GM23338 (cell line): ENCODE measurements around the gene SMARCE1.

Experiments used
- CREB1 ChIP-seq: fragments of 250-450 bp; sonication (Bioruptor Pico); IDR thresholded peaks from 2 replicates; pipeline ENCODE4 v1.5.0; 2020; ENCODE audit warnings: low read depth, mild to moderate bottlenecking, moderate library complexity
- CTCF ChIP-seq, 2 experiments: fragments of 200-600 bp in 1 of 2; sonication (generic) in 1 of 2; conservative IDR thresholded peaks; 2 replicates each; pipeline versions ENCODE4 v1.5.1 to v1.6.1; 2016 to 2017; ENCODE audit warnings: antibody characterized with exemption in 2 of 2, low read depth in 2 of 2, mild to moderate bottlenecking in 2 of 2, moderate library complexity in 1 of 2
- ETS1 ChIP-seq: IDR thresholded peaks from 2 replicates; pipeline ENCODE4 v1.6.1; 2016; ENCODE audit warnings: antibody characterized with exemption
- EZH2 ChIP-seq: fragments of 200-600 bp; sonication (generic); IDR thresholded peaks from one replicate; pipeline ENCODE4 v1.8.0; 2017; ENCODE audit warnings: antibody characterized with exemption, mild to moderate bottlenecking, low read depth; ENCODE audit not compliant: unreplicated experiment
- EZH2phosphoT487 ChIP-seq: fragments of 200-600 bp; sonication (generic); IDR thresholded peaks from one replicate; pipeline ENCODE4 v1.8.1; 2018; ENCODE audit warnings: antibody characterized with exemption; ENCODE audit not compliant: unreplicated experiment
- JUNB ChIP-seq: IDR thresholded peaks from one replicate; pipeline ENCODE4 v1.6.1; 2016; ENCODE audit warnings: antibody characterized with exemption; ENCODE audit not compliant: unreplicated experiment
- NANOG ChIP-seq: IDR thresholded peaks from 2 replicates; pipeline ENCODE4 v1.6.1; 2016; ENCODE audit warnings: antibody characterized with exemption, borderline replicate concordance
- POLR2AphosphoS5 ChIP-seq: IDR thresholded peaks from 2 replicates; pipeline ENCODE4 v1.6.1; 2016; ENCODE audit warnings: antibody characterized with exemption, low read depth
- STAT1 ChIP-seq: IDR thresholded peaks from one replicate; pipeline ENCODE4 v1.6.1; 2016; ENCODE audit warnings: antibody characterized with exemption; ENCODE audit not compliant: unreplicated experiment
- ZNF114 ChIP-seq: fragments of 250-450 bp; sonication (Bioruptor Pico); IDR thresholded peaks from 2 replicates; pipeline ENCODE4 v1.5.0; 2020; ENCODE audit warnings: mild to moderate bottlenecking, moderate library complexity
- ZNF331 ChIP-seq: fragments of 250-450 bp; sonication (Bioruptor Pico); IDR thresholded peaks from 2 replicates; pipeline ENCODE4 v1.5.0; 2020; ENCODE audit warnings: low read depth, mild to moderate bottlenecking, moderate library complexity
- TF ChIP-seq, protein P1 (sequence below): IDR thresholded peaks from one replicate; pipeline ENCODE4 v1.6.1; 2018; ENCODE audit warnings: antibody characterized with exemption; ENCODE audit not compliant: unreplicated experiment
- TF ChIP-seq, protein P2 (sequence below): fragments of 250-450 bp; sonication (Bioruptor Pico); IDR thresholded peaks from 2 replicates; pipeline ENCODE4 v1.5.0; 2020; ENCODE audit warnings: mild to moderate bottlenecking, moderate library complexity

DNA sequence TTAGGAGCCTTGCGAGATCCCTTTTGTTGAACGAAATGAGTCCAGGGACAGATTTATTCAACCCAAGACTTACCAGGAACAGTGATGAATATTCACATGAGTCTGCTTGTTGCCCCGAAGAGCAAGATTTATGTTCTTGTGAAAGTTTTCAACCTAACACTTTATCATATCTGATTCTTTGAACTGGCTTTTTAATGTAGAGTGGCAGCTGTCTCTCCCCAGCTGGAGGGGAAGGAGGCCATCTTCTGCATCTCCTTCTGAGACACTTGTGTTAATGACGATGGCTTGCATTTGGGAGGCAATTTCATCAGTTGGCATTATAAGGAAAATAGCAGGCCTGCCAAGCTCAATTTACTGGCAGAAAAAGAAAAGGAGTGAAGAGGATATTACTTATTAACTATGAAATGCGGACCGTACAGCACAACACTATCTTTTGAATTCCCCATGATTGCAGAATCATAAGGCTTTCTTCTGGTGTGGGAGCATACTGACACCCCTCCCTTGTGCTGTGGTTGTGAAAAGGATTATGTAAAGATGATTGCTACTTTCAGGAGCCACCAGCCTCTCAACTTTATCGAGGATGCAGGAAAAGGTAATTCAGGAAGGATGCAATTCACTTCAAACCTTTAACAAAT is 35.7 kb downstream of the SMARCE1 start:
- TF ChIP-seq EZH2 (no peak), POLR2AphosphoS5 (no peak), CTCF (conservative IDR thresholded peaks at IDR 0.05; ENCODE audit: low read depth in 2 of 2) (no peak), EZH2phosphoT487 (no peak), STAT1 (no peak), CREB1 (no peak), ZNF331 (CRISPR knock-in tag) (no peak), JUNB (no peak), ETS1 (no peak), NANOG (no peak), ZNF114 (CRISPR knock-in tag) (no peak)
- TF ChIP-seq, protein P1, sequence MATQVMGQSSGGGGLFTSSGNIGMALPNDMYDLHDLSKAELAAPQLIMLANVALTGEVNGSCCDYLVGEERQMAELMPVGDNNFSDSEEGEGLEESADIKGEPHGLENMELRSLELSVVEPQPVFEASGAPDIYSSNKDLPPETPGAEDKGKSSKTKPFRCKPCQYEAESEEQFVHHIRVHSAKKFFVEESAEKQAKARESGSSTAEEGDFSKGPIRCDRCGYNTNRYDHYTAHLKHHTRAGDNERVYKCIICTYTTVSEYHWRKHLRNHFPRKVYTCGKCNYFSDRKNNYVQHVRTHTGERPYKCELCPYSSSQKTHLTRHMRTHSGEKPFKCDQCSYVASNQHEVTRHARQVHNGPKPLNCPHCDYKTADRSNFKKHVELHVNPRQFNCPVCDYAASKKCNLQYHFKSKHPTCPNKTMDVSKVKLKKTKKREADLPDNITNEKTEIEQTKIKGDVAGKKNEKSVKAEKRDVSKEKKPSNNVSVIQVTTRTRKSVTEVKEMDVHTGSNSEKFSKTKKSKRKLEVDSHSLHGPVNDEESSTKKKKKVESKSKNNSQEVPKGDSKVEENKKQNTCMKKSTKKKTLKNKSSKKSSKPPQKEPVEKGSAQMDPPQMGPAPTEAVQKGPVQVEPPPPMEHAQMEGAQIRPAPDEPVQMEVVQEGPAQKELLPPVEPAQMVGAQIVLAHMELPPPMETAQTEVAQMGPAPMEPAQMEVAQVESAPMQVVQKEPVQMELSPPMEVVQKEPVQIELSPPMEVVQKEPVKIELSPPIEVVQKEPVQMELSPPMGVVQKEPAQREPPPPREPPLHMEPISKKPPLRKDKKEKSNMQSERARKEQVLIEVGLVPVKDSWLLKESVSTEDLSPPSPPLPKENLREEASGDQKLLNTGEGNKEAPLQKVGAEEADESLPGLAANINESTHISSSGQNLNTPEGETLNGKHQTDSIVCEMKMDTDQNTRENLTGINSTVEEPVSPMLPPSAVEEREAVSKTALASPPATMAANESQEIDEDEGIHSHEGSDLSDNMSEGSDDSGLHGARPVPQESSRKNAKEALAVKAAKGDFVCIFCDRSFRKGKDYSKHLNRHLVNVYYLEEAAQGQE: no peak
- TF ChIP-seq, protein P2, sequence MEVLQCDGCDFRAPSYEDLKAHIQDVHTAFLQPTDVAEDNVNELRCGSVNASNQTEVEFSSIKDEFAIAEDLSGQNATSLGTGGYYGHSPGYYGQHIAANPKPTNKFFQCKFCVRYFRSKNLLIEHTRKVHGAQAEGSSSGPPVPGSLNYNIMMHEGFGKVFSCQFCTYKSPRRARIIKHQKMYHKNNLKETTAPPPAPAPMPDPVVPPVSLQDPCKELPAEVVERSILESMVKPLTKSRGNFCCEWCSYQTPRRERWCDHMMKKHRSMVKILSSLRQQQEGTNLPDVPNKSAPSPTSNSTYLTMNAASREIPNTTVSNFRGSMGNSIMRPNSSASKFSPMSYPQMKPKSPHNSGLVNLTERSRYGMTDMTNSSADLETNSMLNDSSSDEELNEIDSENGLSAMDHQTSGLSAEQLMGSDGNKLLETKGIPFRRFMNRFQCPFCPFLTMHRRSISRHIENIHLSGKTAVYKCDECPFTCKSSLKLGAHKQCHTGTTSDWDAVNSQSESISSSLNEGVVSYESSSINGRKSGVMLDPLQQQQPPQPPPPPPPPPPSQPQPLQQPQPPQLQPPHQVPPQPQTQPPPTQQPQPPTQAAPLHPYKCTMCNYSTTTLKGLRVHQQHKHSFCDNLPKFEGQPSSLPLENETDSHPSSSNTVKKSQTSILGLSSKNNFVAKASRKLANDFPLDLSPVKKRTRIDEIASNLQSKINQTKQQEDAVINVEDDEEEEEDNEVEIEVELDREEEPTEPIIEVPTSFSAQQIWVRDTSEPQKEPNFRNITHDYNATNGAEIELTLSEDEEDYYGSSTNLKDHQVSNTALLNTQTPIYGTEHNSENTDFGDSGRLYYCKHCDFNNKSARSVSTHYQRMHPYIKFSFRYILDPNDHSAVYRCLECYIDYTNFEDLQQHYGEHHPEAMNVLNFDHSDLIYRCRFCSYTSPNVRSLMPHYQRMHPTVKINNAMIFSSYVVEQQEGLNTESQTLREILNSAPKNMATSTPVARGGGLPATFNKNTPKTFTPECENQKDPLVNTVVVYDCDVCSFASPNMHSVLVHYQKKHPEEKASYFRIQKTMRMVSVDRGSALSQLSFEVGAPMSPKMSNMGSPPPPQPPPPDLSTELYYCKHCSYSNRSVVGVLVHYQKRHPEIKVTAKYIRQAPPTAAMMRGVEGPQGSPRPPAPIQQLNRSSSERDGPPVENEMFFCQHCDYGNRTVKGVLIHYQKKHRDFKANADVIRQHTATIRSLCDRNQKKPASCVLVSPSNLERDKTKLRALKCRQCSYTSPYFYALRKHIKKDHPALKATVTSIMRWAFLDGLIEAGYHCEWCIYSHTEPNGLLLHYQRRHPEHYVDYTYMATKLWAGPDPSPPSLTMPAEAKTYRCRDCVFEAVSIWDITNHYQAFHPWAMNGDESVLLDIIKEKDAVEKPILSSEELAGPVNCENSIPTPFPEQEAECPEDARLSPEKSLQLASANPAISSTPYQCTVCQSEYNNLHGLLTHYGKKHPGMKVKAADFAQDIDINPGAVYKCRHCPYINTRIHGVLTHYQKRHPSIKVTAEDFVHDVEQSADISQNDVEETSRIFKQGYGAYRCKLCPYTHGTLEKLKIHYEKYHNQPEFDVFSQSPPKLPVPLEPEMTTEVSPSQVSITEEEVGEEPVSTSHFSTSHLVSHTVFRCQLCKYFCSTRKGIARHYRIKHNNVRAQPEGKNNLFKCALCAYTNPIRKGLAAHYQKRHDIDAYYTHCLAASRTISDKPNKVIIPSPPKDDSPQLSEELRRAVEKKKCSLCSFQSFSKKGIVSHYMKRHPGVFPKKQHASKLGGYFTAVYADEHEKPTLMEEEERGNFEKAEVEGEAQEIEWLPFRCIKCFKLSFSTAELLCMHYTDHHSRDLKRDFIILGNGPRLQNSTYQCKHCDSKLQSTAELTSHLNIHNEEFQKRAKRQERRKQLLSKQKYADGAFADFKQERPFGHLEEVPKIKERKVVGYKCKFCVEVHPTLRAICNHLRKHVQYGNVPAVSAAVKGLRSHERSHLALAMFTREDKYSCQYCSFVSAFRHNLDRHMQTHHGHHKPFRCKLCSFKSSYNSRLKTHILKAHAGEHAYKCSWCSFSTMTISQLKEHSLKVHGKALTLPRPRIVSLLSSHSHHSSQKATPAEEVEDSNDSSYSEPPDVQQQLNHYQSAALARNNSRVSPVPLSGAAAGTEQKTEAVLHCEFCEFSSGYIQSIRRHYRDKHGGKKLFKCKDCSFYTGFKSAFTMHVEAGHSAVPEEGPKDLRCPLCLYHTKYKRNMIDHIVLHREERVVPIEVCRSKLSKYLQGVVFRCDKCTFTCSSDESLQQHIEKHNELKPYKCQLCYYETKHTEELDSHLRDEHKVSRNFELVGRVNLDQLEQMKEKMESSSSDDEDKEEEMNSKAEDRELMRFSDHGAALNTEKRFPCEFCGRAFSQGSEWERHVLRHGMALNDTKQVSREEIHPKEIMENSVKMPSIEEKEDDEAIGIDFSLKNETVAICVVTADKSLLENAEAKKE (CRISPR knock-in tag): no peak
